HG03520 (cell line): ENCODE data around the gene HELZ2.
"Not testable (repeated sequence)": the region's sequence is repeated elsewhere in the genome, so short reads cannot be mapped to it uniquely, and the experiment has no call there.

Experiments
- ATAC-seq: cut with Tn5 transposase; IDR thresholded peaks from one replicate; pipeline ENCODE4 v1.9.1; 2021; ENCODE audit warnings: mild to moderate bottlenecking, moderate library complexity; ENCODE audit not compliant: unreplicated experiment

HELZ2 gene

GRCh38 chr20:63566395-63567135 lies 7.5 kb downstream of the HELZ2 start:
- ATAC-seq: no peak

GRCh38 chr20:63565699-63566335 lies 8.2 kb downstream of the HELZ2 start:
- no peak for ATAC-seq

- ATAC-seq: no peak
These were observed 8.9 kb downstream of the HELZ2 start for GRCh38 chr20:63565021-63565698.

GRCh38 chr20:63564036-63564810 lies 9.8 kb downstream of the HELZ2 start:
- ATAC-seq: no peak

GRCh38 chr20:63563225-63563935 lies 10.7 kb downstream of the HELZ2 start:
- ATAC-seq: no peak

- no peak for ATAC-seq
These were observed 11.4 kb downstream of the HELZ2 start for GRCh38 chr20:63562461-63563224.

- ATAC-seq: no peak
These were observed 12.2 kb downstream of the HELZ2 start for GRCh38 chr20:63561624-63562396.

GRCh38 chr20:63560856-63561609 lies 13.0 kb downstream of the HELZ2 start:
- ATAC-seq: no peak

- no peak for ATAC-seq
These were observed 13.7 kb downstream of the HELZ2 start for GRCh38 chr20:63560333-63560805.

GRCh38 chr20:63559485-63560332 lies 14.3 kb downstream of the HELZ2 start:
- not testable (repeated sequence) for ATAC-seq

- ATAC-seq: no peak
These were observed 15.1 kb downstream of the HELZ2 start for GRCh38 chr20:63558804-63559484.

- no peak for ATAC-seq
These were observed 16.6 kb downstream of the HELZ2 start for GRCh38 chr20:63557481-63557891.

- ATAC-seq: no peak
These were observed 17.1 kb downstream of the HELZ2 start for GRCh38 chr20:63556873-63557478.

- no peak for ATAC-seq
These were observed 18.2 kb downstream of the HELZ2 start for GRCh38 chr20:63555661-63556381.

- ATAC-seq: no peak
These were observed 19.4 kb downstream of the HELZ2 start for GRCh38 chr20:63554361-63555278.
